HepG2 (cell line): ENCODE data around the gene DEPDC1. TPM values are rescaled to one million over a fixed set of nuclear protein-coding genes. Genes with fewer than 3 reads are reported as not detected.

Source experiments
- ATAC-seq: fragments of 200-7000 bp; cut with Tn5 transposase; 3 replicates; pipeline ENCODE4 v1.9.1; 2020; ENCODE audit warnings: mild to moderate bottlenecking, moderate library complexity
- BruUV-seq: library from RNA; stranded (reverse); fragments of 400-500 nt; replicated peaks from 2 replicates; lab custom pipeline; 2021; lab: Mats Ljungman, UMichigan
- CTCF ChIA-PET: fragments of 300-600 bp; formaldehyde crosslinking; extraction: SDS; loops from one replicate; lab custom pipeline; 2021; ENCODE audit warnings: low total read pairs, inconsistent platforms, low intra/inter-chr PET ratio; lab: Yijun Ruan, JAX
- POLR2A ChIA-PET: fragments of 350-600 bp; sonication (Branson Sonifier 250); formaldehyde crosslinking; loops from one replicate; lab custom pipeline; 2020; ENCODE audit warnings: antibody characterized with exemption, inconsistent platforms; lab: Yijun Ruan, JAX
- DNase-seq: peaks from one replicate; pipeline ENCODE4 v3.0.0-alpha.2; 2015; ENCODE audit warnings: low spot score
- FAIRE-seq: peaks from 3 replicates; lab custom pipeline; 2011; peaks lifted over from hg19 to GRCh38; lab: Jason Lieb, UNC
- H2AFZ ChIP-seq: one replicate; pipeline ENCODE4 v1.6.1; 2011; ENCODE audit warnings: low read length, inconsistent platforms
- H3K27ac ChIP-seq: fragments of 300-600 bp; 3 replicates; pipeline ENCODE4 v1.8.0; 2011; ENCODE audit warnings: mixed run types, mild to moderate bottlenecking, mixed read lengths, low read length, inconsistent platforms; ENCODE audit not compliant: insufficient read depth; ENCODE audit errors: extremely low read length
- H3K27me3 ChIP-seq, 2 experiments: fragments of 200-600 bp in 1 of 2; 2 replicates in 1 of 2; 3 replicates in 1 of 2; pipeline versions ENCODE4 v1.6.0 to v1.8.0; 2011; ENCODE audit warnings: low read length in 2 of 2, mild to moderate bottlenecking in 2 of 2, moderate library complexity in 2 of 2, inconsistent platforms in 1 of 2; ENCODE audit not compliant: insufficient read depth in 2 of 2, control insufficient read depth in 1 of 2
- H3K36me3 ChIP-seq, 2 experiments: fragments of 200-600 bp in 1 of 2; replicated peaks in 1 of 2; 2 replicates in 1 of 2; 3 replicates in 1 of 2; pipeline versions ENCODE4 v1.5.1 to v1.8.0; 2011; ENCODE audit warnings: low read length in 2 of 2, inconsistent platforms in 1 of 2; ENCODE audit not compliant: insufficient read depth in 2 of 2, control insufficient read depth in 1 of 2
- H3K4me1 ChIP-seq: 2 replicates; pipeline ENCODE4 v1.5.1; 2012; ENCODE audit warnings: low read length, inconsistent platforms; ENCODE audit not compliant: insufficient read depth
- H3K4me2 ChIP-seq: 2 replicates; pipeline ENCODE4 v1.6.0; 2011; ENCODE audit warnings: low read depth, low read length, inconsistent platforms
- H3K4me3 ChIP-seq, 3 experiments: fragments of 200-600 bp in 1 of 3; sonication (generic), shearing (Covaris generic) in 1 of 3; replicated peaks in 1 of 3; 2 replicates each; pipeline ENCODE4 v1.5.1; 2011 to 2016; ENCODE audit warnings: low read length in 3 of 3, inconsistent platforms in 2 of 3, low read depth in 2 of 3, mild to moderate bottlenecking in 2 of 3, control low read depth in 1 of 3, mixed read lengths in 1 of 3; ENCODE audit not compliant: insufficient read depth in 1 of 3
- H3K79me2 ChIP-seq: one replicate; pipeline ENCODE4 v1.6.1; 2011; ENCODE audit warnings: low read length, inconsistent platforms; ENCODE audit not compliant: insufficient read depth
- H3K9ac ChIP-seq: 2 replicates; pipeline ENCODE4 v1.6.0; 2011; ENCODE audit warnings: mild to moderate bottlenecking, low read depth, low read length, inconsistent platforms; ENCODE audit not compliant: insufficient read depth
- H3K9me3 ChIP-seq: 2 replicates; pipeline ENCODE4 v1.5.1; 2012; ENCODE audit warnings: mild to moderate bottlenecking, low read length
- H4K20me1 ChIP-seq: 2 replicates; pipeline ENCODE4 v1.6.0; 2011; ENCODE audit warnings: inconsistent platforms, mild to moderate bottlenecking, low read length, moderate library complexity; ENCODE audit not compliant: insufficient read depth
- AGO1 ChIP-seq: fragments of 200-400 bp; formaldehyde crosslinking; IDR thresholded peaks from 2 replicates; pipeline ENCODE4 v1.6.1; 2017; ENCODE audit warnings: mild to moderate bottlenecking, low read depth, low read length, moderate library complexity; ENCODE audit not compliant: poor library complexity, severe bottlenecking
- ATAD3A ChIP-seq: sonication (generic); formaldehyde crosslinking; IDR thresholded peaks from 2 replicates; pipeline ENCODE4 v1.4.0; 2020; ENCODE audit warnings: missing genetic modification reagents
- FOSL1 ChIP-seq: sonication (generic); formaldehyde crosslinking; IDR thresholded peaks from 2 replicates; pipeline ENCODE4 v1.9.0; 2021; ENCODE audit warnings: missing genetic modification reagents, borderline replicate concordance
- FOXP1 ChIP-seq, 2 experiments: fragments of 450-650 bp in 1 of 2; IDR thresholded peaks; 2 replicates each; pipeline ENCODE4 v1.6.1; 2017 to 2018; ENCODE audit warnings: antibody characterized with exemption in 1 of 2
- FUBP1 ChIP-seq: sonication (generic); formaldehyde crosslinking; IDR thresholded peaks from 2 replicates; pipeline ENCODE4 v1.5.1; 2020; ENCODE audit warnings: missing genetic modification reagents, mild to moderate bottlenecking, borderline replicate concordance
- HMGXB4 ChIP-seq, 2 experiments: sonication (generic) in 1 of 2; formaldehyde crosslinking in 1 of 2; IDR thresholded peaks; 2 replicates each; pipeline versions ENCODE4 v1.4.0 to v1.6.1; 2018 to 2020; ENCODE audit warnings: missing genetic modification reagents in 2 of 2, borderline replicate concordance in 1 of 2, low read depth in 1 of 2, mild to moderate bottlenecking in 1 of 2, missing biosample characterization in 1 of 2
- MEIS1 ChIP-seq: sonication (generic); formaldehyde crosslinking; IDR thresholded peaks from 2 replicates; pipeline ENCODE4 v1.9.0; 2021; ENCODE audit warnings: mild to moderate bottlenecking, missing genetic modification reagents, moderate library complexity, borderline replicate concordance
- MXD1 ChIP-seq: sonication (generic); formaldehyde crosslinking; IDR thresholded peaks from 2 replicates; pipeline ENCODE4 v1.4.0; 2020; ENCODE audit warnings: mild to moderate bottlenecking, missing genetic modification reagents
- NFE2 ChIP-seq: sonication (generic); formaldehyde crosslinking; IDR thresholded peaks from 2 replicates; pipeline ENCODE4 v1.4.0; 2020; ENCODE audit warnings: missing genetic modification reagents
- NRL ChIP-seq: sonication (generic); formaldehyde crosslinking; IDR thresholded peaks from 2 replicates; pipeline ENCODE4 v1.5.0; 2020; ENCODE audit warnings: missing genetic modification reagents, mild to moderate bottlenecking, moderate library complexity, borderline replicate concordance
- PRPF4 ChIP-seq: fragments of 200-400 bp; formaldehyde crosslinking; IDR thresholded peaks from 2 replicates; pipeline ENCODE4 v1.6.1; 2016; ENCODE audit warnings: low read length, low read depth; ENCODE audit not compliant: poor library complexity, severe bottlenecking
- RFX1 ChIP-seq: fragments of 450-650 bp; IDR thresholded peaks from 2 replicates; pipeline ENCODE4 v1.6.1; 2017
- SMYD3 ChIP-seq: sonication (generic); formaldehyde crosslinking; IDR thresholded peaks from 2 replicates; pipeline ENCODE4 v1.8.1; 2023; ENCODE audit warnings: mild to moderate bottlenecking, missing genetic modification reagents
- ZBTB1 ChIP-seq: sonication (generic); formaldehyde crosslinking; IDR thresholded peaks from 2 replicates; pipeline ENCODE4 v1.4.0; 2020; ENCODE audit warnings: missing genetic modification reagents, borderline replicate concordance
- ZBTB38 ChIP-seq: sonication (generic); formaldehyde crosslinking; IDR thresholded peaks from 2 replicates; pipeline ENCODE4 v1.5.1; 2020; ENCODE audit warnings: mild to moderate bottlenecking, missing genetic modification reagents
- ZNF292 ChIP-seq: sonication (generic); formaldehyde crosslinking; IDR thresholded peaks from 2 replicates; pipeline ENCODE4 v1.8.1; 2022; ENCODE audit warnings: mild to moderate bottlenecking, low read depth, missing genetic modification reagents, borderline replicate concordance
- ZNF816 ChIP-seq: sonication (generic); formaldehyde crosslinking; IDR thresholded peaks from 2 replicates; pipeline ENCODE4 v1.8.0; 2022; ENCODE audit warnings: missing genetic modification reagents, mild to moderate bottlenecking, borderline replicate concordance
- ZSCAN25 ChIP-seq: sonication (generic); formaldehyde crosslinking; IDR thresholded peaks from 2 replicates; pipeline ENCODE4 v1.8.0; 2022; ENCODE audit warnings: mild to moderate bottlenecking, missing genetic modification reagents
- WGBS: methylation state at CpG from one replicate; pipeline ENCODE4 v1.1.6; 2017; ENCODE audit warnings: low lambda C conversion rate; 5-methylcytosine and 5-hydroxymethylcytosine counted together
- in situ Hi-C: cut with HindIII; loops from 2 replicates; pipeline ENCODE4 v1.10.0; 2017; ENCODE audit warnings: low pct_unique_long_range_greater_than_20kb; ENCODE audit not compliant: extremely low pct_ligation_motif_present
- intact Hi-C: fragments of 100-400 bp; cut with micrococcal nuclease; formaldehyde crosslinking; loops from one replicate; pipeline ENCODE4 v1.10.0; 2022; ENCODE audit not compliant: unreplicated experiment
- polyA plus RNA-seq, 8 experiments: library from polyadenylated mRNA; depleted of rRNA in 3 of 8; stranded (reverse) in 7 of 8; unstranded in 1 of 8; fragments of >200 nt; fragmentation: Illumina TruSeq in 4 of 8; extraction: Trizol in 4 of 8; gene quantifications; 2 replicates each; pipeline versions ENCODE4 v1.2.1 to v1.2.3, GENCODE V29; 2011 to 2016; ENCODE audit warnings: low read depth in 4 of 8, missing spikeins in 1 of 8, mixed read lengths in 1 of 8; ENCODE audit not compliant: insufficient read depth in 1 of 8
- total RNA-seq, 5 experiments: library from RNA; depleted of rRNA; stranded (reverse); fragments of >200 nt; fragmentation: Illumina TruSeq; extraction: Trizol; gene quantifications; 2 replicates each; pipeline ENCODE4 v1.2.3, GENCODE V29; 2016; ENCODE audit warnings: low read depth in 1 of 5

Gene DEPDC1
- total and polyA plus RNA-seq, 2 of the 13 experiments (the other 11 are each of a cell fraction or from before 2014, with no cell fraction given), result 7.0 to 20.2 TPM

GRCh38 chr1:68449901-68450300 lies 47.0 kb downstream of the DEPDC1 start, which contains the start of gene RPE65:
RPE65 (minus strand) TSS chr1:68449954; CDS start chr1:68449905, 49 bp downstream.
- ChIA-PET CTCF (no interaction called here), POLR2A (no interaction called here)
- no TSS peak for BruUV-seq
- H4K20me1 ChIP-seq, result no peaks in the 10 kb centered on the region
- in situ Hi-C loops (no loop called here), intact Hi-C loops (no loop called here)
- no peak for TF ChIP-seq FOXP1 (IDR thresholded peaks at IDR 0.05)
- no peak for TF ChIP-seq FOXP1 (CRISPR knock-in tag; IDR thresholded peaks at IDR 0.05)
- no peak for TF ChIP-seq HMGXB4 (CRISPR knock-in tag; IDR thresholded peaks at IDR 0.05; ENCODE audit: borderline replicate concordance in 1 of 2, low read depth in 1 of 2)
- no peak for TF ChIP-seq AGO1
- TF ChIP-seq SMYD3 (CRISPR knock-in tag), result no peak
- no peak for TF ChIP-seq PRPF4
- no peak for TF ChIP-seq ZNF292 (CRISPR knock-in tag)
- TF ChIP-seq ATAD3A (CRISPR knock-in tag), result no peak
- no peak for TF ChIP-seq ZNF816 (CRISPR knock-in tag)
- TF ChIP-seq FUBP1 (CRISPR knock-in tag), result no peak
- TF ChIP-seq ZBTB1 (CRISPR knock-in tag), result no peak
- no peak for TF ChIP-seq NRL
- TF ChIP-seq FOSL1, result no peak
- no peak for TF ChIP-seq RFX1
- no peak for TF ChIP-seq NFE2
- TF ChIP-seq MEIS1 (CRISPR knock-in tag), result no peak
- TF ChIP-seq MXD1 (CRISPR knock-in tag), result no peak
- TF ChIP-seq ZSCAN25, result no peak
- no peak for TF ChIP-seq ZBTB38 (CRISPR knock-in tag)
- no peak for DNase-seq
- H3K4me1 ChIP-seq, result no peaks in the 10 kb centered on the region
- no peak within 1 kb of the TSS for H3K27ac ChIP-seq
- peaks cover 0 to 3% of the 10 kb centered on the region in 2 experiments; a peak in 1 of 5 replicates for H3K27me3 ChIP-seq
- H3K9me3 ChIP-seq, result no peaks in the 10 kb centered on the region
- H3K9ac ChIP-seq, result no peak within 1 kb of the TSS
- H2AFZ ChIP-seq, result no peak within 1 kb of the TSS
- H3K36me3 ChIP-seq, result no peaks in the 10 kb centered on the region
- H3K79me2 ChIP-seq, result no peaks in the 10 kb centered on the region
- WGBS, result 0% methylated on average over 1 of the region's 1 CpG
- ATAC-seq, result no peak
- no peak for FAIRE-seq
- H3K4me2 ChIP-seq, result no peak within 1 kb of the TSS
- H3K4me3 ChIP-seq, result no peak within 1 kb of the TSS
